GM18873 (cell line): ENCODE data around the gene LSM6.

Experiments used
- ATAC-seq: cut with Tn5 transposase; IDR thresholded peaks from one replicate; pipeline ENCODE4 v1.9.1; 2021; ENCODE audit warnings: mild to moderate bottlenecking, moderate library complexity, moderate number of reproducible peaks; ENCODE audit not compliant: unreplicated experiment, low FRiP score

LSM6 gene

GRCh38 chr4:146175541-146176453, at the start of gene LSM6:
Gene LSM6, plus strand, starts transcription at chr4:146175718. Its CDS starts 7,204 bp downstream, at chr4:146182922.
- ATAC-seq = peak; percentile 90

GRCh38 chr4:146132445-146132844, 43.1 kb upstream of the LSM6 start:
- ATAC-seq = peak; percentile 100

GRCh38 chr4:146134761-146135445, 40.6 kb upstream of the LSM6 start:
- no peak for ATAC-seq

GRCh38 chr4:146135941-146136340, 39.6 kb upstream of the LSM6 start:
- no peak for ATAC-seq

GRCh38 chr4:146142768-146143167, 32.8 kb upstream of the LSM6 start:
- peak; percentile 68 for ATAC-seq

GRCh38 chr4:146143888-146144287, 31.6 kb upstream of the LSM6 start:
- ATAC-seq = no peak

GRCh38 chr4:146146918-146147317, 28.6 kb upstream of the LSM6 start:
- no peak for ATAC-seq

- ATAC-seq = no peak
Observed at GRCh38 chr4:146148021-146148420, 27.5 kb upstream of the LSM6 start.

GRCh38 chr4:146154057-146154456, 21.5 kb upstream of the LSM6 start:
- no peak for ATAC-seq

- ATAC-seq = no peak
Observed at GRCh38 chr4:146155152-146155724, 20.3 kb upstream of the LSM6 start.

- no peak for ATAC-seq
Observed at GRCh38 chr4:146158036-146158745, 17.3 kb upstream of the LSM6 start.

- peak; percentile 55 for ATAC-seq
Observed at GRCh38 chr4:146159384-146160058, 16.0 kb upstream of the LSM6 start.

GRCh38 chr4:146161243-146161642, 14.3 kb upstream of the LSM6 start:
- ATAC-seq = no peak

- ATAC-seq = no peak
Observed at GRCh38 chr4:146165221-146165620, 10.3 kb upstream of the LSM6 start.

- ATAC-seq = no peak
Observed at GRCh38 chr4:146165840-146166239, 9.7 kb upstream of the LSM6 start.

GRCh38 chr4:146170149-146170548, 5.4 kb upstream of the LSM6 start:
- no peak for ATAC-seq

GRCh38 chr4:146176891-146177290, 1.4 kb downstream of the LSM6 start:
- no peak for ATAC-seq

GRCh38 chr4:146178126-146178525, 2.6 kb downstream of the LSM6 start:
- no peak for ATAC-seq

- no peak for ATAC-seq
Observed at GRCh38 chr4:146179784-146180370, 4.4 kb downstream of the LSM6 start.

GRCh38 chr4:146182443-146182842, 6.9 kb downstream of the LSM6 start:
- no peak for ATAC-seq
